Effector memory CD8-positive, alpha-beta T cell (primary cell): Measurements from ENCODE around the gene ARHGAP22.

Experiments
- ATAC-seq: fragments of 150-1000 bp; cut with Tn5 transposase; replicated peaks from 2 replicates; pipeline ENCODE4 v1.10.0; 2021; ENCODE audit warnings: mild to moderate bottlenecking, moderate library complexity
- DNase-seq, 3 experiments: peaks; one replicate each; pipeline ENCODE4 v3.0.0; 2021
- H3K27ac Mint-ChIP-seq, 2 donors: one replicate each; pipeline ENCODE4 v1.8.0; 2022; ENCODE audit warnings: mild to moderate bottlenecking in 2 of 2, mixed read lengths in 2 of 2, moderate library complexity in 2 of 2
- H3K27me3 Mint-ChIP-seq, 2 donors: one replicate each; pipeline ENCODE4 v1.8.0; 2022; ENCODE audit warnings: mixed read lengths in 2 of 2
- H3K36me3 Mint-ChIP-seq: one replicate; pipeline ENCODE4 v1.8.0; 2022; ENCODE audit warnings: mild to moderate bottlenecking, moderate library complexity, mixed read lengths; ENCODE audit not compliant: insufficient read depth
- H3K4me1 Mint-ChIP-seq, 2 donors: one replicate each; pipeline ENCODE4 v1.8.0; 2022; ENCODE audit warnings: low read depth in 2 of 2, mixed read lengths in 2 of 2
- H3K4me3 Mint-ChIP-seq, 2 donors: one replicate each; pipeline ENCODE4 v1.8.0; 2022; ENCODE audit warnings: mild to moderate bottlenecking in 2 of 2, mixed read lengths in 2 of 2, moderate library complexity in 2 of 2
- H3K9me3 Mint-ChIP-seq, 2 donors: one replicate each; pipeline ENCODE4 v1.8.0; 2022; ENCODE audit warnings: mixed read lengths in 2 of 2

Gene ARHGAP22

DNA sequence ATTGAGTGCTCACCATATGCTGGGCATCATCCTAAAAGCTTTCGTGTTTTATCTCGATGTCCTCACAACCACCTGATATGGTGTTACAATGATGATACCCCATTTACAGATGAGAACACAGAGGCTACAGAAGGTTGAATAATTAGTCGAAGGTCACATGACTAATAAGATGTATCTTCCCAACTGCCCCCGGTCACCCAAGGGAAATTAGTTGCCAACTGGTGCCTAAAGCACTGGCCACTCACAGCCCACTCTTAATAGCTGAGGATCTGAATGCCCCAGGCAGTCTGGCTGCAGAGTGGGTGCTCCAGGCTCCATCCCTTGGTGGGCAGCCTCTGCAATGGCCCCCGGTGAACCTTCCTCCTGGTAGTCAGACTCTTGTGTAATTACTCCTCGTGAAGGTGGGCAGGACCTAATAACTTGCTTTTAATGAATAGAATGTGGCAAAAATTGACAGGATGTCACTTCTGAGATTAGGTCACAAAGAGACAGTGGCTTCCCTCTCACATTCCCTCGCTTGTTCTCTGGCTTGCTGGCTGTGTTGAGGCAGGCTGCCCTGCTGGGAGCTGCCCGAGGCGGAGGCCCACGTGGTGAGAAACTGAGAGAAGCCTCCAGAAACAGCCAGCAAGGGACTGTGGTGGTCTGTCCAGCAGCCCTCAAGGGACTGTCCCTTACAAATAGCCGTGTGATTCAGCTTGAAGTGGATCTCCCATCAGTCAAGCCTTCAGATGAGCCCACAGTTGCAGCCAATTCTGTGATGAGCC lies 109.4 kb downstream of the ARHGAP22 start:
- Mint-ChIP-seq H3K9me3 (no peaks in the 10 kb centered on the region), H3K27ac (no peak overlapping the region)

DNA sequence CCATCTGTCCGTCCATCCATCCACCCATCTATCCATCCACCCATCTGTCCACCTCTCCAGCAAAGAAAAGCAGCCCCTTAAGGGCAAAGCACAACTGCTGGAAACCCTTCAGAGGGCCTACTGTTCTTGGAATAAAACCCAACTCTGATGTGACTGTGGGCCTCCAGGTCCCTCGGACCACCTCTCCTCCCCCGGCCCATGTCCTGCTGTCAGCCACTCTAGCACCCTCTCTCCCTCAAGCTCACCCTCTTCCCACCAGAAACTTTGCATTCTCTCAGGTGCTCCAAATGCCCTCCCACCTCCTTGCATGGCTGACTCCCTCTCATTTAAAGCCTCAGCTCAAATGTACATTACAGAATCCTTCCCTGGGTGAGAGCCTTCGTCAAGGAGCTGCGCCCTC lies 110.3 kb downstream of the ARHGAP22 start:
- ATAC-seq (no peak), DNase-seq (no peak)
- no peak overlapping the region for H3K27ac Mint-ChIP-seq
- H3K36me3 Mint-ChIP-seq = no peaks in the 10 kb centered on the region
- H3K4me3 Mint-ChIP-seq = no peak overlapping the region
- H3K4me1 Mint-ChIP-seq = peaks cover 3 to 8% of the 10 kb centered on the region in 2 donors
- peaks cover 42 to 75% of the 10 kb centered on the region in 2 donors for H3K27me3 Mint-ChIP-seq
- no peaks in the 10 kb centered on the region for H3K9me3 Mint-ChIP-seq

More for the DNA sequence above, 109.4 kb downstream of the ARHGAP22 start:
- H3K36me3 Mint-ChIP-seq = no peaks in the 10 kb centered on the region
- no peak overlapping the region for H3K4me3 Mint-ChIP-seq
- peaks cover 3 to 8% of the 10 kb centered on the region in 2 donors for H3K4me1 Mint-ChIP-seq
- DNase-seq = no peak
- ATAC-seq = no peak
- H3K27me3 Mint-ChIP-seq = peaks cover 41 to 72% of the 10 kb centered on the region in 2 donors

GRCh38 chr10:48494073-48494472 lies 110.8 kb downstream of the ARHGAP22 start:
- Mint-ChIP-seq H3K27me3 (peaks cover 44 to 79% of the 10 kb centered on the region in 2 donors), H3K4me1 (peaks cover 3 to 8% of the 10 kb centered on the region in 2 donors), H3K9me3 (no peaks in the 10 kb centered on the region), H3K36me3 (no peaks in the 10 kb centered on the region), H3K27ac (no peak overlapping the region), H3K4me3 (no peak overlapping the region)
- no peak for ATAC-seq
- DNase-seq = no peak

DNA sequence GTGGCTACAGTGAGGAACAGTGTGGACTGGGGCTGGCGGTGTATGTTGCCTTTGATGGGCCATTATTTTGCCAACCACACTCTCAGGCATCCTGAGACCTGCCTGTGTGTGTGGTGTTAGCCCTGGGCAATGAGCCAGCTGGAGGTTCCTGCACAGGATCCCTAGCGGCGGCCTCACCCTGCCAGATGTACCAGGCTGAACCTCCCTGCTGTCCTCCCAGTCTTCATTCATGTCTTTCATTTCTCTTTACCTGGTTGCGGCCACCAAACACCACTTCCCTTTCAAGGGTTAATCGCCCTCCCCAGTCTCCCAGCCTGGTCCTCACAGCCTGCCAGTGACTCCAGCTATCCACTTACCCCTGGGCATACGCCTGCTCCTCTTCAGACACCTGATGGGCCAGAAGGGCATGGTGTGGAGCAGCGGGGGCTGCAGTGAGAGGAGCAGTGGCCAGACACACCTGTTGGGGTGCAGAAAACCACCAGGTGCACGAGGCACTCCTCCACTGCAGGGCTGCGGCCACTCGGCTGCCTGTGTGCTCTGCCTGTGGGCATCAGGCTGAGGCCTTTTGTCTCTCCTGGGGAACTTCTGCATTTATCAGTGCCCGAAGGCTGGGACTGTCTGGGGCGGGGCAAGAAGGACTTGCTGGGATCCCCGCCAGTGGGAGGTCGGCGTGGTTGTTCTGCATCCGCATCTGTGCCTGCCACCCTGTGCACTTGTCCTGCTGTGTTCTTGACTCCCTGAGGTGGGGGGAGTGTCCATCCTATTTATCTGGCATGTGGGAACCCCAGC lies 111.6 kb downstream of the ARHGAP22 start:
- Mint-ChIP-seq H3K27me3 (peaks cover 46 to 79% of the 10 kb centered on the region in 2 donors), H3K27ac (peak overlapping the region in 1 of 2 donors; percentile 29), H3K9me3 (no peaks in the 10 kb centered on the region), H3K36me3 (no peaks in the 10 kb centered on the region), H3K4me3 (no peak overlapping the region), H3K4me1 (peaks cover 3 to 8% of the 10 kb centered on the region in 2 donors)
- DNase-seq (no peak), ATAC-seq (no peak)

DNA sequence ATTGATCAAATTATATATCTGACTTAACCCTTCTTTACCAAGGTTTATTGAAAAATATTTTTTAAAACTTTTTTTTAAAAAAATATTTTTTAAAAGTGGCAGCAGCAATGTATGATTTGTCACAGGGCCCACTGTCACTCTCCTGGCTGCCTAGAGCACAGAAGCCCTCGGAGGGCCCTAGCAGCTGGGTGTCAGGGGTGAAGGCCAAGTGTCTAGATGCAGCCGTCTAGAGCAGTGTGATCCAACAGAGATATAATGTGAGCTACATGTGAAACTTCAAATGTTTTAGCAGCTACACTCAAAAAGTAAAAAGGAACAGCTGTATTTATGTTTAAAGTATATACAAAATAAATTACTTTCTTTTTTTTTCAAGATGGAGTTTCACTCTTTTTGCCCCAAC lies 112.7 kb downstream of the ARHGAP22 start:
- no peak overlapping the region for H3K27ac Mint-ChIP-seq
- H3K9me3 Mint-ChIP-seq = no peaks in the 10 kb centered on the region
- no peak for ATAC-seq
- H3K4me3 Mint-ChIP-seq = no peak overlapping the region
- H3K27me3 Mint-ChIP-seq = peaks cover 44 to 68% of the 10 kb centered on the region in 2 donors
- no peak for DNase-seq
- H3K4me1 Mint-ChIP-seq = peaks cover 3 to 8% of the 10 kb centered on the region in 2 donors
- H3K36me3 Mint-ChIP-seq = no peaks in the 10 kb centered on the region

GRCh38 chr10:48491392-48492139 lies 113.3 kb downstream of the ARHGAP22 start:
- ATAC-seq (no peak), DNase-seq (no peak)
- H3K4me3 Mint-ChIP-seq = no peak overlapping the region
- peaks cover 3 to 8% of the 10 kb centered on the region in 2 donors for H3K4me1 Mint-ChIP-seq
- peaks cover 43 to 62% of the 10 kb centered on the region in 2 donors for H3K27me3 Mint-ChIP-seq
- no peak overlapping the region for H3K27ac Mint-ChIP-seq
- H3K9me3 Mint-ChIP-seq = no peaks in the 10 kb centered on the region
- H3K36me3 Mint-ChIP-seq = no peaks in the 10 kb centered on the region

- H3K36me3 Mint-ChIP-seq = no peaks in the 10 kb centered on the region
- peaks cover 3 to 8% of the 10 kb centered on the region in 2 donors for H3K4me1 Mint-ChIP-seq
- no peak overlapping the region for H3K27ac Mint-ChIP-seq
- no peak for ATAC-seq
- no peak overlapping the region for H3K4me3 Mint-ChIP-seq
- H3K27me3 Mint-ChIP-seq = peaks cover 46 to 59% of the 10 kb centered on the region in 2 donors
- no peak for DNase-seq
- no peaks in the 10 kb centered on the region for H3K9me3 Mint-ChIP-seq
Measured at GRCh38 chr10:48490946-48491345, 113.9 kb downstream of the ARHGAP22 start.

GRCh38 chr10:48490571-48490940 lies 114.3 kb downstream of the ARHGAP22 start:
- no peaks in the 10 kb centered on the region for H3K9me3 Mint-ChIP-seq
- peaks cover 49 to 55% of the 10 kb centered on the region in 2 donors for H3K27me3 Mint-ChIP-seq
- DNase-seq (no peak), ATAC-seq (no peak)
- H3K27ac Mint-ChIP-seq = no peak overlapping the region
- H3K36me3 Mint-ChIP-seq = no peaks in the 10 kb centered on the region
- peaks cover 3 to 8% of the 10 kb centered on the region in 2 donors for H3K4me1 Mint-ChIP-seq
- H3K4me3 Mint-ChIP-seq = no peak overlapping the region

DNA sequence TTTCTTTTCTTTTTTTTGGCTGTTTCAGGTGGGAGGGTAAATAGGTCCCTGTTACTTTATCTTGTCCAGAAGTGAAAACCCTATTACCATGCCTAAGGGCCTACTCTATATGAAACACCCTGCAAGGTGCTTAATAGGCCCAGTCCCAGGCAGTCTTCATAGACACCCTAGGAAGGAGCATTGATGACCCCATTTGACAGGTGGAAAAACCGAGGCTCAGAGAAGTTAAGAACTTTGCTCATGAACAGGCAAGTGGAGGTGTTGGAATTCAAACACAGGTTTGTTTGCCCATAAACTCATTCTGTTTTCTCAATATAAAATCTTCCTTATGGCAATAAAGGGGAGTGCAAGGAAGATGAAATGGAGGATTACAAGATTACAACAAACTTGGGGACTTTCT lies 115.8 kb downstream of the ARHGAP22 start:
- no peak overlapping the region for H3K4me3 Mint-ChIP-seq
- no peak overlapping the region for H3K27ac Mint-ChIP-seq
- no peaks in the 10 kb centered on the region for H3K4me1 Mint-ChIP-seq
- no peak for DNase-seq
- no peaks in the 10 kb centered on the region for H3K9me3 Mint-ChIP-seq
- H3K27me3 Mint-ChIP-seq = peaks cover 39 to 41% of the 10 kb centered on the region in 2 donors
- no peaks in the 10 kb centered on the region for H3K36me3 Mint-ChIP-seq
- no peak for ATAC-seq

DNA sequence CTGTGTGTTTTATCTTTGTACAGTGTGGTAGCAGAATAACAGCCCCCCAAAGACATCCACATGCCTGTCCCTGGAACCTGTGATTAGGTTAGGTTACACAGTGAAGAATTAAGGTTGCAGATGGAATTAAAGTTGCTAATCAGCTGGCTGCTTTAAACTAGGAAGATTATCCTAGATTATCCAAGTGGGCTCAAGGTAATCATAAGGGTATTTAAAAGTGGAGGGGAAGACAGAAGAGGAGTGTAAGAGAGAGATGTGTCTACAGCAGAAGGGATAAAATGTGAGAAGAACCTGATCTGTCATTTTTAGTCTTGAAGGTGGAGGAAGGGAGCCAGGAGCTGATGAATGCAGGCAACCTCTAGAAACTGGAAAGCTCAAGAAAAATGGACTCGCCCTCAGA lies 117.6 kb downstream of the ARHGAP22 start:
- peaks cover 28 to 31% of the 10 kb centered on the region in 2 donors for H3K27me3 Mint-ChIP-seq
- DNase-seq (no peak), ATAC-seq (no peak)
- H3K27ac Mint-ChIP-seq = no peak overlapping the region
- no peaks in the 10 kb centered on the region for H3K4me1 Mint-ChIP-seq
- no peaks in the 10 kb centered on the region for H3K36me3 Mint-ChIP-seq
- no peaks in the 10 kb centered on the region for H3K9me3 Mint-ChIP-seq
- no peak overlapping the region for H3K4me3 Mint-ChIP-seq

DNA sequence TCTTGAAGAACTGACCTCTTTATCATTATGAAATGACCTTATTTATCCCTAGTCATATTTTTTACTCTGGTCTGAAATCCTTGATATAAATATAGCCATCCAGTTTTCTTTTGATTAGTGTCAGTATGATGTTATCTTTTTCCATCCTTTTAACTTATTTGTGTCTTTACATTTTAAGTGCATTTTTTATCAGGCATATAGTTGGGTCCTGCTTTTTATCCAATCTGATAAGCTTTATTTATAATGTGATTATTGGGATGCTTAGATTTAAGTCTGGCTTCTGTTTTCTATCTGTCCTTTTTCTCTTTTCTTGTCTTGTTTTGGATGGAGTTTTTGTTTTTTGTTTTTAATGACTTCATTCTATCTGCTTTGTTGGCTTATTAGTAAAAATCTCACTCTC lies 119.2 kb downstream of the ARHGAP22 start:
- Mint-ChIP-seq H3K27me3 (peaks cover 17 to 21% of the 10 kb centered on the region in 2 donors), H3K4me3 (no peak overlapping the region), H3K27ac (no peak overlapping the region), H3K9me3 (no peaks in the 10 kb centered on the region), H3K36me3 (no peaks in the 10 kb centered on the region), H3K4me1 (no peaks in the 10 kb centered on the region)
- ATAC-seq (no peak), DNase-seq (no peak)

GRCh38 chr10:48484911-48485310 lies 120.0 kb downstream of the ARHGAP22 start:
- no peaks in the 10 kb centered on the region for H3K4me1 Mint-ChIP-seq
- no peaks in the 10 kb centered on the region for H3K36me3 Mint-ChIP-seq
- peaks cover 15 to 18% of the 10 kb centered on the region in 2 donors for H3K27me3 Mint-ChIP-seq

GRCh38 chr10:48482207-48482606 lies 122.7 kb downstream of the ARHGAP22 start:
- no peak overlapping the region for H3K4me3 Mint-ChIP-seq
- no peaks in the 10 kb centered on the region for H3K4me1 Mint-ChIP-seq
- H3K36me3 Mint-ChIP-seq = no peaks in the 10 kb centered on the region
- DNase-seq = no peak
- no peak for ATAC-seq
- no peak overlapping the region for H3K27ac Mint-ChIP-seq
- H3K9me3 Mint-ChIP-seq = no peaks in the 10 kb centered on the region
- peaks cover 17 to 27% of the 10 kb centered on the region in 2 donors for H3K27me3 Mint-ChIP-seq

More at GRCh38 chr10:48484911-48485310, 120.0 kb downstream of the ARHGAP22 start:
- DNase-seq (no peak), ATAC-seq (no peak)
- Mint-ChIP-seq H3K4me3 (no peak overlapping the region), H3K9me3 (no peaks in the 10 kb centered on the region), H3K27ac (no peak overlapping the region)
